PC-3 (cell line): Measurements from ENCODE around the gene CPNE7. TPM values are rescaled to one million over a fixed set of nuclear protein-coding genes. Genes with fewer than 3 reads are reported as not detected.

Experiments used
- ATAC-seq: fragments of 200-7000 bp; cut with Tn5 transposase; 2 replicates; pipeline ENCODE4 v1.9.1; 2020; ENCODE audit warnings: mild to moderate bottlenecking, moderate library complexity
- BruUV-seq: library from RNA; stranded (reverse); fragments of 400-500 nt; replicated peaks from 2 replicates; lab custom pipeline; 2021; lab: Mats Ljungman, UMichigan
- CTCF ChIA-PET: fragments of 300-600 bp; sonication (Branson Sonifier 250); formaldehyde crosslinking; loops from one replicate; lab custom pipeline; 2022; ENCODE audit warnings: antibody characterized with exemption; lab: Charles Lee
- POLR2A ChIA-PET: fragments of 300-600 bp; sonication (Branson Sonifier 250); formaldehyde crosslinking; loops from one replicate; lab custom pipeline; 2022; ENCODE audit warnings: antibody characterized with exemption; ENCODE audit not compliant: unreplicated experiment; lab: Charles Lee
- DNase-seq: peaks from one replicate; pipeline ENCODE4 v3.0.0-alpha.2; 2015
- H2AFZ ChIP-seq: fragments of 300-600 bp; sonication (generic); 2 replicates; pipeline ENCODE4 v1.6.0; 2016; ENCODE audit warnings: antibody characterized with exemption, low read length
- H3F3A ChIP-seq: fragments of 300-600 bp; sonication (generic); one replicate; pipeline ENCODE4 v1.6.0; 2017; ENCODE audit warnings: antibody characterized with exemption, low read length, control low read depth, mild to moderate bottlenecking; ENCODE audit not compliant: unreplicated experiment
- H3K27ac ChIP-seq: fragments of 300-600 bp; sonication (generic); 2 replicates; pipeline ENCODE4 v1.5.1; 2016; ENCODE audit warnings: mild to moderate bottlenecking, low read length
- H3K27me3 ChIP-seq: fragments of 300-600 bp; sonication (generic); 2 replicates; pipeline ENCODE4 v1.6.1; 2016; ENCODE audit warnings: low read length, mixed read lengths
- H3K36me3 ChIP-seq: fragments of 300-600 bp; sonication (generic); 2 replicates; pipeline ENCODE4 v1.6.1; 2016; ENCODE audit warnings: low read depth, mixed run types, low read length, mixed read lengths
- H3K4me1 ChIP-seq: fragments of 300-600 bp; sonication (generic); 2 replicates; pipeline ENCODE4 v1.5.1; 2016; ENCODE audit warnings: low read length; ENCODE audit not compliant: insufficient read depth
- H3K4me2 ChIP-seq: fragments of 300-600 bp; sonication (generic); 2 replicates; pipeline ENCODE4 v1.6.0; 2016; ENCODE audit warnings: low read length
- H3K4me3 ChIP-seq: fragments of 300-600 bp; sonication (generic); 2 replicates; pipeline ENCODE4 v1.5.1; 2016; ENCODE audit warnings: mild to moderate bottlenecking, low read length, mixed read lengths
- H3K79me2 ChIP-seq: fragments of 300-600 bp; sonication (generic); 2 replicates; pipeline ENCODE4 v1.6.1; 2017; ENCODE audit warnings: low read length, mixed read lengths
- H3K9ac ChIP-seq: fragments of 300-600 bp; sonication (generic); 2 replicates; pipeline ENCODE4 v1.6.0; 2016; ENCODE audit warnings: mild to moderate bottlenecking, low read length
- H3K9me2 ChIP-seq: fragments of 300-600 bp; sonication (generic); replicated peaks from 2 replicates; pipeline ENCODE4 v1.6.1; 2016; ENCODE audit warnings: mixed run types, low read length, mixed read lengths
- H3K9me3 ChIP-seq: fragments of 300-600 bp; sonication (generic); 2 replicates; pipeline ENCODE4 v1.6.1; 2016; ENCODE audit warnings: low read length, mixed read lengths
- H4K20me1 ChIP-seq: fragments of 300-600 bp; sonication (generic); 2 replicates; pipeline ENCODE4 v1.6.1; 2016; ENCODE audit warnings: low read length, mixed read lengths
- CTCF ChIP-seq: fragments of 300-600 bp; sonication (generic); conservative IDR thresholded peaks from 2 replicates; pipeline ENCODE4 v1.5.1; 2017; ENCODE audit warnings: antibody characterized with exemption, low read depth, mild to moderate bottlenecking, low read length
- EZH2 ChIP-seq: fragments of 300-600 bp; sonication (generic); IDR thresholded peaks from one replicate; pipeline ENCODE4 v1.6.1; 2017; ENCODE audit warnings: antibody characterized with exemption, mild to moderate bottlenecking, low read length; ENCODE audit not compliant: unreplicated experiment
- EZH2phosphoT487 ChIP-seq: fragments of 300-600 bp; sonication (generic); IDR thresholded peaks from 2 replicates; pipeline ENCODE4 v1.6.1; 2018; ENCODE audit warnings: mild to moderate bottlenecking, antibody characterized with exemption, low read length, borderline replicate concordance
- intact Hi-C: fragments of 100-400 bp; cut with micrococcal nuclease; formaldehyde crosslinking; loops from 2 replicates; pipeline ENCODE4 v1.9.0; 2023
- total RNA-seq: library from RNA; depleted of rRNA; stranded (reverse); fragments of >200 nt; gene quantifications from 2 replicates; pipeline ENCODE4 v1.2.3, GENCODE V29; 2014

CPNE7 gene
- total RNA-seq, 1 experiment from 2014 or later: 29.7 TPM

GRCh38 chr16:89554343-89554742 is 21.2 kb upstream of the CPNE7 start:
- ChIA-PET CTCF (interaction anchor here (0.6 kb wide), 1 partner anchor 53 kb away, joined by 3 read pairs; no protein-coding TSS in a partner anchor), POLR2A (no interaction called here)
- H3K4me1 ChIP-seq: peaks cover 11% of the 10 kb centered on the region
- no peaks in the 10 kb centered on the region for H3K9me3 ChIP-seq
- H3K27me3 ChIP-seq: no peaks in the 10 kb centered on the region
- no peaks in the 10 kb centered on the region for H3K9me2 ChIP-seq
- H3K9ac ChIP-seq: no peak overlapping the region
- no peak for ATAC-seq
- no peak overlapping the region for H3K4me3 ChIP-seq
- BruUV-seq: no TSS peak
- H3K79me2 ChIP-seq: no peaks in the 10 kb centered on the region
- H3F3A ChIP-seq: no peaks in the 10 kb centered on the region
- H3K36me3 ChIP-seq: peaks cover 2% of the 10 kb centered on the region; the same call in 1 of the 2 replicates
- H3K4me2 ChIP-seq: no peak overlapping the region
- no peak for DNase-seq
- H3K27ac ChIP-seq: no peak overlapping the region
- intact Hi-C loops: no loop called here
- H2AFZ ChIP-seq: no peak overlapping the region
- no peak for TF ChIP-seq CTCF
- TF ChIP-seq EZH2phosphoT487: no peak
- TF ChIP-seq EZH2: no peak
- H4K20me1 ChIP-seq: no peaks in the 10 kb centered on the region

GRCh38 chr16:89555265-89555664 is 20.3 kb upstream of the CPNE7 start:
- Histone ChIP-seq H3K9me3 (no peaks in the 10 kb centered on the region), H3K4me3 (no peak overlapping the region), H3K79me2 (peaks cover 4% of the 10 kb centered on the region; the same call in 1 of the 2 replicates), H2AFZ (no peak overlapping the region), H3K36me3 (peaks cover 2% of the 10 kb centered on the region; the same call in 1 of the 2 replicates), H3K27me3 (no peaks in the 10 kb centered on the region), H3K27ac (no peak overlapping the region), H3K9me2 (no peaks in the 10 kb centered on the region), H3K4me1 (peaks cover 18% of the 10 kb centered on the region), H3K4me2 (no peak overlapping the region), H3F3A (no peaks in the 10 kb centered on the region), H3K9ac (no peak overlapping the region), H4K20me1 (no peaks in the 10 kb centered on the region)
- no TSS peak for BruUV-seq
- CTCF ChIA-PET: no interaction called here
- no peak for DNase-seq
- intact Hi-C loops: no loop called here
- ATAC-seq: no peak
- TF ChIP-seq CTCF (no peak), EZH2 (no peak), EZH2phosphoT487 (no peak)
- POLR2A ChIA-PET: no interaction called here

GRCh38 chr16:89555780-89556179 is 19.8 kb upstream of the CPNE7 start:
- no peak for ATAC-seq
- no peak overlapping the region for H3K4me2 ChIP-seq
- CTCF ChIA-PET: interaction anchor here (0.5 kb wide), 1 partner anchor 30 kb away, joined by 3 read pairs; no protein-coding TSS in a partner anchor
- H3K9me2 ChIP-seq: no peaks in the 10 kb centered on the region
- POLR2A ChIA-PET: no interaction called here
- peaks cover 2% of the 10 kb centered on the region; the same call in 1 of the 2 replicates for H3K36me3 ChIP-seq
- H2AFZ ChIP-seq: no peak overlapping the region
- no peaks in the 10 kb centered on the region for H3K9me3 ChIP-seq
- TF ChIP-seq EZH2phosphoT487 (no peak), CTCF (no peak), EZH2 (no peak)
- H3K27ac ChIP-seq: no peak overlapping the region
- BruUV-seq: no TSS peak
- peaks cover 18% of the 10 kb centered on the region for H3K4me1 ChIP-seq
- DNase-seq: no peak
- H3K4me3 ChIP-seq: no peak overlapping the region
- no peaks in the 10 kb centered on the region for H3F3A ChIP-seq
- peaks cover 8% of the 10 kb centered on the region for H3K79me2 ChIP-seq
- intact Hi-C loops: no loop called here
- no peaks in the 10 kb centered on the region for H4K20me1 ChIP-seq
- H3K9ac ChIP-seq: no peak overlapping the region
- no peaks in the 10 kb centered on the region for H3K27me3 ChIP-seq
